Activated naive CD8-positive, alpha-beta T cell treated with anti-CD3 and anti-CD28 coated beads, Interleukin-2, amount 10 ng/mL, durations not matched to agents 7 days and 5 days (primary cell): ENCODE results near the gene NUMB. TPM values are rescaled to one million over a fixed set of nuclear protein-coding genes. Genes with fewer than 3 reads are reported as not detected.

Experiments
- ATAC-seq: fragments of 150-1000 bp; cut with Tn5 transposase; one replicate; pipeline ENCODE4 v1.10.0; 2021; ENCODE audit warnings: low read depth, moderate library complexity
- POLR2A ChIA-PET: fragments of 350-600 bp; sonication (Branson Sonifier 250); formaldehyde crosslinking; loops from one replicate; lab custom pipeline; 2021; ENCODE audit warnings: antibody characterized with exemption; lab: Charles Lee
- DNase-seq: peaks from one replicate; pipeline ENCODE4 v3.0.0; 2021
- H3K27ac Mint-ChIP-seq: one replicate; pipeline ENCODE4 v1.8.0; 2022; ENCODE audit warnings: mild to moderate bottlenecking, mixed read lengths
- H3K27me3 Mint-ChIP-seq: one replicate; pipeline ENCODE4 v1.8.0; 2022; ENCODE audit warnings: mild to moderate bottlenecking, moderate library complexity, mixed read lengths
- H3K36me3 Mint-ChIP-seq: one replicate; pipeline ENCODE4 v1.8.0; 2021; ENCODE audit warnings: mild to moderate bottlenecking, mixed read lengths
- H3K4me1 Mint-ChIP-seq: one replicate; pipeline ENCODE4 v1.8.0; 2021; ENCODE audit warnings: mixed read lengths
- H3K4me3 Mint-ChIP-seq: one replicate; pipeline ENCODE4 v1.8.0; 2022; ENCODE audit warnings: mild to moderate bottlenecking, moderate library complexity, mixed read lengths
- H3K9me3 Mint-ChIP-seq: one replicate; pipeline ENCODE4 v1.8.0; 2021; ENCODE audit warnings: mixed read lengths
- total RNA-seq, 2 experiments: library from RNA; stranded (reverse); gene quantifications; one replicate each; pipeline ENCODE4 v1.2.3, GENCODE V29; 2021

NUMB gene
- total RNA-seq, 2 experiments from 2014 or later, result 47.5 to 50.3 TPM

- DNase-seq (no peak), ATAC-seq (no peak)
- Mint-ChIP-seq H3K9me3 (no peaks in the 10 kb centered on the region), H3K27ac (no peak overlapping the region), H3K27me3 (peaks cover 4% of the 10 kb centered on the region), H3K36me3 (no peaks in the 10 kb centered on the region), H3K4me1 (peaks cover 19% of the 10 kb centered on the region), H3K4me3 (no peak overlapping the region)
- POLR2A ChIA-PET, result no interaction called here
Measured at GRCh38 chr14:73251516-73252215, 206.7 kb downstream of the NUMB start.

GRCh38 chr14:73250781-73251500 is 207.4 kb downstream of the NUMB start:
- ATAC-seq (no peak), DNase-seq (no peak)
- H3K9me3 Mint-ChIP-seq, result no peaks in the 10 kb centered on the region
- peaks cover 6% of the 10 kb centered on the region for H3K27me3 Mint-ChIP-seq
- H3K4me3 Mint-ChIP-seq, result no peak overlapping the region
- peaks cover 22% of the 10 kb centered on the region for H3K4me1 Mint-ChIP-seq
- no peak overlapping the region for H3K27ac Mint-ChIP-seq
- H3K36me3 Mint-ChIP-seq, result no peaks in the 10 kb centered on the region
- POLR2A ChIA-PET, result no interaction called here

- no peak for DNase-seq
- no peak for ATAC-seq
- Mint-ChIP-seq H3K27me3 (peaks cover 6% of the 10 kb centered on the region), H3K27ac (no peak overlapping the region), H3K4me1 (peaks cover 20% of the 10 kb centered on the region), H3K4me3 (no peak overlapping the region), H3K36me3 (no peaks in the 10 kb centered on the region), H3K9me3 (no peaks in the 10 kb centered on the region)
- POLR2A ChIA-PET, result no interaction called here
Measured at GRCh38 chr14:73250317-73250713, 208.0 kb downstream of the NUMB start.

- POLR2A ChIA-PET, result no interaction called here
- Mint-ChIP-seq H3K9me3 (no peaks in the 10 kb centered on the region), H3K27me3 (peaks cover 6% of the 10 kb centered on the region), H3K27ac (peak overlapping the region; percentile 63), H3K4me1 (peaks cover 20% of the 10 kb centered on the region), H3K4me3 (no peak overlapping the region), H3K36me3 (no peaks in the 10 kb centered on the region)
- no peak for ATAC-seq
- DNase-seq, result no peak
Measured at GRCh38 chr14:73249564-73250316, 208.6 kb downstream of the NUMB start.

GRCh38 chr14:73249108-73249507 is 209.2 kb downstream of the NUMB start:
- Mint-ChIP-seq H3K4me1 (peaks cover 20% of the 10 kb centered on the region), H3K27me3 (peaks cover 11% of the 10 kb centered on the region), H3K27ac (no peak overlapping the region), H3K4me3 (no peak overlapping the region), H3K9me3 (no peaks in the 10 kb centered on the region), H3K36me3 (no peaks in the 10 kb centered on the region)
- POLR2A ChIA-PET, result no interaction called here
- ATAC-seq (no peak), DNase-seq (no peak)

GRCh38 chr14:73248108-73248868 is 210.1 kb downstream of the NUMB start:
- POLR2A ChIA-PET, result no interaction called here
- Mint-ChIP-seq H3K27me3 (peaks cover 18% of the 10 kb centered on the region), H3K4me3 (peak overlapping the region; percentile 28), H3K36me3 (no peaks in the 10 kb centered on the region), H3K9me3 (no peaks in the 10 kb centered on the region), H3K27ac (peak overlapping the region; percentile 46), H3K4me1 (peaks cover 26% of the 10 kb centered on the region)
- DNase-seq (no peak), ATAC-seq (no peak)

GRCh38 chr14:73246387-73247150 is 211.8 kb downstream of the NUMB start:
- POLR2A ChIA-PET, result interaction anchor here (0.6 kb wide), 3 partner anchors 8 to 24 kb away, joined by 3 read pairs; no protein-coding TSS in a partner anchor
- H3K36me3 Mint-ChIP-seq, result no peaks in the 10 kb centered on the region
- peak overlapping the region; percentile 80 for H3K4me3 Mint-ChIP-seq
- H3K4me1 Mint-ChIP-seq, result peaks cover 36% of the 10 kb centered on the region
- no peak overlapping the region for H3K27ac Mint-ChIP-seq
- no peaks in the 10 kb centered on the region for H3K9me3 Mint-ChIP-seq
- no peak for ATAC-seq
- peaks cover 27% of the 10 kb centered on the region for H3K27me3 Mint-ChIP-seq
- DNase-seq, result no peak

- DNase-seq (peak; percentile 72), ATAC-seq (peak; percentile 77)
- H3K27ac Mint-ChIP-seq, result no peak overlapping the region
- POLR2A ChIA-PET, result interaction anchor here (0.5 to 0.6 kb wide), 3 partner anchors 16 to 794 kb away, joined by 3 read pairs; no protein-coding TSS in a partner anchor
- H3K9me3 Mint-ChIP-seq, result no peaks in the 10 kb centered on the region
- H3K4me3 Mint-ChIP-seq, result peak overlapping the region; percentile 80
- no peaks in the 10 kb centered on the region for H3K36me3 Mint-ChIP-seq
- H3K4me1 Mint-ChIP-seq, result peaks cover 40% of the 10 kb centered on the region
- H3K27me3 Mint-ChIP-seq, result peaks cover 36% of the 10 kb centered on the region
Measured at GRCh38 chr14:73245480-73246325, 212.6 kb downstream of the NUMB start.

- POLR2A ChIA-PET, result interaction anchor here (0.5 to 0.6 kb wide), 3 partner anchors 19 to 793 kb away, joined by 3 to 4 read pairs (median 3); no protein-coding TSS in a partner anchor
Measured at GRCh38 chr14:73244541-73245290, 213.6 kb downstream of the NUMB start.

GRCh38 chr14:73243748-73244147 is 214.6 kb downstream of the NUMB start:
- Mint-ChIP-seq H3K4me1 (peaks cover 39% of the 10 kb centered on the region), H3K27ac (no peak overlapping the region), H3K36me3 (no peaks in the 10 kb centered on the region), H3K27me3 (peaks cover 48% of the 10 kb centered on the region), H3K4me3 (no peak overlapping the region), H3K9me3 (no peaks in the 10 kb centered on the region)
- DNase-seq, result no peak
- no peak for ATAC-seq
- POLR2A ChIA-PET, result no interaction called here

More at GRCh38 chr14:73244541-73245290, 213.6 kb downstream of the NUMB start:
- H3K27ac Mint-ChIP-seq, result no peak overlapping the region
- DNase-seq (no peak), ATAC-seq (no peak)
- H3K4me1 Mint-ChIP-seq, result peaks cover 40% of the 10 kb centered on the region
- no peaks in the 10 kb centered on the region for H3K36me3 Mint-ChIP-seq
- peak overlapping the region; percentile 70 for H3K4me3 Mint-ChIP-seq
- peaks cover 40% of the 10 kb centered on the region for H3K27me3 Mint-ChIP-seq
- no peaks in the 10 kb centered on the region for H3K9me3 Mint-ChIP-seq

- Mint-ChIP-seq H3K27ac (no peak overlapping the region), H3K4me3 (no peak overlapping the region), H3K36me3 (no peaks in the 10 kb centered on the region), H3K4me1 (peaks cover 38% of the 10 kb centered on the region), H3K9me3 (no peaks in the 10 kb centered on the region), H3K27me3 (peaks cover 52% of the 10 kb centered on the region)
- POLR2A ChIA-PET, result no interaction called here
- DNase-seq, result peak; percentile 13
- no peak for ATAC-seq
Measured at GRCh38 chr14:73243341-73243740, 215.0 kb downstream of the NUMB start.
